Fibroblast of lung (primary cell): ENCODE results near the gene SULT1C4. TPM values are rescaled to one million over a fixed set of nuclear protein-coding genes. Genes with fewer than 3 reads are reported as not detected.

Experiments
- DNase-seq, 2 donors: peaks; one replicate each; pipeline versions ENCODE4 v3.0.0 to v3.0.0-alpha.2; 2010; ENCODE audit warnings: low read depth in 2 of 2
- H2AFZ ChIP-seq: 2 replicates; pipeline ENCODE4 v1.5.1; 2012; ENCODE audit warnings: low read length, control low read depth, inconsistent platforms
- H3K27ac ChIP-seq: 2 replicates; pipeline ENCODE4 v1.5.1; 2011; ENCODE audit warnings: low read length, control low read depth; ENCODE audit not compliant: insufficient read depth
- H3K27me3 ChIP-seq: 2 replicates; pipeline ENCODE4 v1.5.1; 2011; ENCODE audit warnings: mild to moderate bottlenecking, low read length; ENCODE audit not compliant: control insufficient read depth, insufficient read depth
- H3K36me3 ChIP-seq: 2 replicates; pipeline ENCODE4 v1.5.1; 2011; ENCODE audit warnings: low read length; ENCODE audit not compliant: control insufficient read depth, insufficient read depth
- H3K4me1 ChIP-seq: 2 replicates; pipeline ENCODE4 v1.5.1; 2011; ENCODE audit warnings: low read length; ENCODE audit not compliant: control insufficient read depth, insufficient read depth; ENCODE audit errors: extremely low read depth
- H3K4me2 ChIP-seq: 2 replicates; pipeline ENCODE4 v1.5.1; 2011; ENCODE audit warnings: low read length, control low read depth; ENCODE audit not compliant: insufficient read depth; ENCODE audit errors: extremely low read depth
- H3K4me3 ChIP-seq, 4 experiments: fragments of 200-600 bp in 1 of 4; sonication (generic) in 1 of 4; replicated peaks in 1 of 4; 2 replicates each; pipeline ENCODE4 v1.5.1; 2011 to 2016; ENCODE audit warnings: low read length in 4 of 4, low read depth in 3 of 4, mild to moderate bottlenecking in 3 of 4, control low read depth in 2 of 4, inconsistent platforms in 1 of 4, mixed read lengths in 1 of 4; ENCODE audit not compliant: insufficient read depth in 1 of 4; ENCODE audit errors: control extremely low read depth in 1 of 4
- H3K79me2 ChIP-seq: 2 replicates; pipeline ENCODE4 v1.5.1; 2012; ENCODE audit warnings: mild to moderate bottlenecking, low read length, inconsistent platforms; ENCODE audit not compliant: control insufficient read depth, insufficient read depth
- H3K9ac ChIP-seq: 2 replicates; pipeline ENCODE4 v1.5.1; 2011; ENCODE audit warnings: mild to moderate bottlenecking, low read length, control low read depth; ENCODE audit not compliant: insufficient read depth
- H3K9me3 ChIP-seq: 2 replicates; pipeline ENCODE4 v1.5.1; 2012; ENCODE audit warnings: low read depth, low read length; ENCODE audit not compliant: control insufficient read depth, insufficient read depth
- H4K20me1 ChIP-seq: 2 replicates; pipeline ENCODE4 v1.5.1; 2011; ENCODE audit warnings: low read length; ENCODE audit not compliant: control insufficient read depth, insufficient read depth; ENCODE audit errors: extremely low read depth
- CTCF ChIP-seq, 2 donors: IDR thresholded peaks in 1 of 2; conservative IDR thresholded peaks in 1 of 2; 1 replicate in 1 of 2; 2 replicates in 1 of 2; pipeline ENCODE4 v1.5.1; 2011 to 2012; ENCODE audit warnings: low read length in 2 of 2, control low read depth in 1 of 2, inconsistent platforms in 1 of 2, low read depth in 1 of 2, mild to moderate bottlenecking in 1 of 2
- EZH2 ChIP-seq: IDR thresholded peaks from 2 replicates; pipeline ENCODE4 v1.5.1; 2012; ENCODE audit warnings: low read length, control low read depth, mild to moderate bottlenecking; ENCODE audit errors: missing control alignments
- polyA plus RNA-seq, 2 donors: library from polyadenylated mRNA; depleted of rRNA in 1 of 2; stranded (reverse) in 1 of 2; unstranded in 1 of 2; fragments of >200 nt; gene quantifications; 2 replicates each; pipeline ENCODE4 v1.2.1, GENCODE V29; 2011 to 2012; ENCODE audit warnings: missing spikeins in 1 of 2
- total RNA-seq: library from RNA; depleted of rRNA; stranded (reverse); fragments of >200 nt; gene quantifications from 2 replicates; pipeline ENCODE4 v1.2.1, GENCODE V29; 2014

Gene SULT1C4
- total and polyA plus RNA-seq, 2 donors (not counting 1 experiment from before 2014, with no cell fraction given): 0.14 to 0.50 TPM

GRCh38 chr2:108414256-108414876 is 36.6 kb downstream of the SULT1C4 start:
- H3K36me3 ChIP-seq: no peaks in the 10 kb centered on the region
- no peak overlapping the region for H3K27ac ChIP-seq
- H3K4me3 ChIP-seq: no peak overlapping the region
- no peaks in the 10 kb centered on the region for H3K9me3 ChIP-seq
- H3K27me3 ChIP-seq: no peaks in the 10 kb centered on the region
- H4K20me1 ChIP-seq: no peaks in the 10 kb centered on the region
- no peaks in the 10 kb centered on the region for H3K79me2 ChIP-seq
- no peak overlapping the region for H3K9ac ChIP-seq
- no peak overlapping the region for H3K4me2 ChIP-seq
- TF ChIP-seq EZH2 (no peak), CTCF (conservative IDR thresholded peaks at IDR 0.05 in 1 of 2, IDR thresholded peaks at IDR 0.05 in 1 of 2; ENCODE audit: low read depth in 1 of 2, low read length in 2 of 2) (no peak)
- no peak overlapping the region for H2AFZ ChIP-seq
- no peak for DNase-seq
- H3K4me1 ChIP-seq: peaks cover 2% of the 10 kb centered on the region

- H3K4me3 ChIP-seq: no peak overlapping the region
- no peaks in the 10 kb centered on the region for H3K36me3 ChIP-seq
- no peak overlapping the region for H3K9ac ChIP-seq
- no peaks in the 10 kb centered on the region for H3K79me2 ChIP-seq
- peaks cover 2% of the 10 kb centered on the region for H3K4me1 ChIP-seq
- no peak for DNase-seq
- no peak overlapping the region for H2AFZ ChIP-seq
- H3K27me3 ChIP-seq: no peaks in the 10 kb centered on the region
- TF ChIP-seq CTCF (conservative IDR thresholded peaks at IDR 0.05 in 1 of 2, IDR thresholded peaks at IDR 0.05 in 1 of 2; ENCODE audit: low read depth in 1 of 2, low read length in 2 of 2) (no peak), EZH2 (no peak)
- no peak overlapping the region for H3K27ac ChIP-seq
- no peaks in the 10 kb centered on the region for H3K9me3 ChIP-seq
- H3K4me2 ChIP-seq: no peak overlapping the region
- H4K20me1 ChIP-seq: no peaks in the 10 kb centered on the region
Measured at GRCh38 chr2:108414945-108415344, 37.2 kb downstream of the SULT1C4 start.

GRCh38 chr2:108417254-108417653 is 39.5 kb downstream of the SULT1C4 start:
- DNase-seq: no peak
- Histone ChIP-seq H3K36me3 (no peaks in the 10 kb centered on the region), H3K9me3 (no peaks in the 10 kb centered on the region), H4K20me1 (no peaks in the 10 kb centered on the region), H3K4me3 (no peak overlapping the region), H3K27me3 (no peaks in the 10 kb centered on the region), H3K9ac (no peak overlapping the region), H3K79me2 (no peaks in the 10 kb centered on the region), H3K4me1 (peaks cover 2% of the 10 kb centered on the region), H3K4me2 (no peak overlapping the region), H3K27ac (no peak overlapping the region), H2AFZ (no peak overlapping the region)
- TF ChIP-seq EZH2 (no peak), CTCF (conservative IDR thresholded peaks at IDR 0.05 in 1 of 2, IDR thresholded peaks at IDR 0.05 in 1 of 2; ENCODE audit: low read depth in 1 of 2, low read length in 2 of 2) (peak in 1 of 2 donors; percentile 2)
